ENCODE results near the gene CHST10. TPM values are rescaled to one million over a fixed set of nuclear protein-coding genes. Genes with fewer than 3 reads are reported as not detected.

CHST10 gene
- total RNA-seq, 2 donors from 2014 or later, result 10.9 to 14.5 TPM

GRCh38 chr2:100419915-100420314 is 2.4 kb upstream of the CHST10 start:
- intact Hi-C loops (cut with DNase I), result no loop called here
- no peak for ATAC-seq
- no peak for DNase-seq

GRCh38 chr2:100418406-100418962 is 1.0 kb upstream of the CHST10 start:
- DNase-seq, result no peak
- no peak for ATAC-seq
- intact Hi-C loops (cut with DNase I), result no loop called here

GRCh38 chr2:100417711-100418124 is 250 bp upstream of the CHST10 start:
- intact Hi-C loops (cut with DNase I), result no loop called here
- ATAC-seq, result no peak
- DNase-seq, result no peak

- no peak for DNase-seq
- intact Hi-C loops (cut with DNase I), result no loop called here
- peak in 1 of 2 donors; percentile 31 for ATAC-seq
Observed at GRCh38 chr2:100416397-100416934, 1.0 kb downstream of the CHST10 start.

GRCh38 chr2:100413571-100413970 is 3.9 kb downstream of the CHST10 start:
- intact Hi-C loops (cut with DNase I), result no loop called here
- ATAC-seq (no peak), DNase-seq (no peak)

- ATAC-seq (no peak), DNase-seq (no peak)
- intact Hi-C loops (cut with DNase I), result no loop called here
Observed at GRCh38 chr2:100412881-100413321, 4.6 kb downstream of the CHST10 start.

GRCh38 chr2:100412466-100412865 is 5.0 kb downstream of the CHST10 start:
- no peak for ATAC-seq
- DNase-seq, result no peak
- intact Hi-C loops (cut with DNase I), result no loop called here

- no peak for DNase-seq
- intact Hi-C loops (cut with DNase I), result no loop called here
- ATAC-seq, result no peak
Observed at GRCh38 chr2:100411841-100412292, 5.6 kb downstream of the CHST10 start.

GRCh38 chr2:100409975-100410647 is 7.4 kb downstream of the CHST10 start:
- DNase-seq, result no peak
- peak in 1 of 2 donors; percentile 12 for ATAC-seq
- intact Hi-C loops (cut with DNase I), result no loop called here

GRCh38 chr2:100409461-100409860 is 8.0 kb downstream of the CHST10 start:
- ATAC-seq, result no peak
- intact Hi-C loops (cut with DNase I), result no loop called here
- no peak for DNase-seq

GRCh38 chr2:100408941-100409340 is 8.5 kb downstream of the CHST10 start:
- ATAC-seq, result no peak
- DNase-seq, result no peak
- intact Hi-C loops (cut with DNase I), result no loop called here

GRCh38 chr2:100408104-100408503 is 9.4 kb downstream of the CHST10 start:
- ATAC-seq (peak; percentile 77 to 81), DNase-seq (no peak)

GRCh38 chr2:100407563-100407962 is 9.9 kb downstream of the CHST10 start:
- DNase-seq (no peak), ATAC-seq (no peak)
- intact Hi-C loops (cut with DNase I), result no loop called here

More at GRCh38 chr2:100408104-100408503, 9.4 kb downstream of the CHST10 start:
- intact Hi-C loops (cut with DNase I), result no loop called here

- DNase-seq, result no peak
- intact Hi-C loops (cut with DNase I), result no loop called here
- ATAC-seq, result peak; percentile 70 to 75
Observed at GRCh38 chr2:100407073-100407472, 10.4 kb downstream of the CHST10 start.

- DNase-seq, result no peak
- no peak for ATAC-seq
- intact Hi-C loops (cut with DNase I), result no loop called here
Observed at GRCh38 chr2:100406120-100406508, 11.4 kb downstream of the CHST10 start.

GRCh38 chr2:100405403-100406119 is 11.9 kb downstream of the CHST10 start:
- intact Hi-C loops (cut with DNase I), result no loop called here
- ATAC-seq, result no peak
- no peak for DNase-seq

- intact Hi-C loops (cut with DNase I), result no loop called here
- DNase-seq (no peak), ATAC-seq (no peak)
Observed at GRCh38 chr2:100404411-100404810, 13.1 kb downstream of the CHST10 start.

GRCh38 chr2:100403722-100404121 is 13.7 kb downstream of the CHST10 start:
- intact Hi-C loops (cut with DNase I), result no loop called here
- no peak for ATAC-seq
- DNase-seq, result no peak

GRCh38 chr2:100401268-100401667 is 16.2 kb downstream of the CHST10 start:
- intact Hi-C loops (cut with DNase I), result no loop called here
- ATAC-seq (no peak), DNase-seq (no peak)

GRCh38 chr2:100399714-100400113 is 17.8 kb downstream of the CHST10 start:
- intact Hi-C loops (cut with DNase I), result no loop called here
- DNase-seq (no peak), ATAC-seq (no peak)
